Stromal cell of bone marrow (primary cell): ENCODE measurements around the gene SLC2A6.

Source experiments
- DNase-seq: peaks from one replicate; pipeline ENCODE4 v3.0.0-alpha.2; 2012; ENCODE audit warnings: low read depth

SLC2A6 gene

DNA sequence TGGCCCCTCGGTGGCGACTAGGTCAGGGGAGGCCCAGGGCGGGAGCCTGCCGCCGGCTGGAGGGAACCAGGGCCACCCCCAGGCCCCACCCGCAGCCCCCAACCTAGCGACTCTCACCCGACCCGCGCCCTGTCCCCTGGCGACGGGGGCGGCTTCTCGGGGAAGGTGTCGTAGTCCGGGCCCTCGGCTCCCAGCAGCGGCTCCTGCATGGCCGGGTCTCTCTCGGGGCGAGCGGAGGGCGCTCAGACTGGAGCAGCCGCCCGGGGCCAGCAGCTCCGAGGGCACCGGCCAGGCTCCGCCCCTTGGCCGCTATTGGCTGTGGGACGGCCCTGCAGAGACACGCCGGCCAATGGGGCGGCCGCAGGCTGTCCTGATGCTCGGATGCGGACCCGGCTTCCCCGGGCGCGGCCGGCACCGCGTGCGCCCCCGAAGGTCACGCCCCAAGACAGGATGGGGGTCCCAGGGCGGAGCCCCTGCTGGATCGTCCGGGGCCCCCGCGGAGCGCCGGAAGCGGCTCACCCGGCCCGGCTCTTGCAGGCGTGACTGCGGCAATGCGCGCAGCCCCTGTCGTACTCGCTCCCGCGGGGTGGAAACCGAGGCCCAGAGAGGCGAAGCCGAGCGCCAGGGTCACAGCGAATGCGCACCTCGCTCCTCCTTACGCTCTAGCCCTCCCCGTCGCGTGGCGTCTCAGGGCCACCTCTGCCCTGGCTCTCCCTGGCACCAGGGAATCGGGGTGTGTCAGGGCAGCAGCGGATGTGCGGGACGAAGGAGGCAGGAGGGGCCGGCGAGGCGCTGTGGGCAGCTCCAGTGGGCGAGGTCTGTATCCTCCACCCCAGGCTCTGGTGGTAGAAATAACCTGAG lies at the start of gene SLC2A6:
Gene SLC2A6, minus strand, starts transcription at position 249 of the 861 bp plus-strand sequence. Its CDS starts 40 bp downstream, at position 209.
- peak; percentile 60 for DNase-seq

DNA sequence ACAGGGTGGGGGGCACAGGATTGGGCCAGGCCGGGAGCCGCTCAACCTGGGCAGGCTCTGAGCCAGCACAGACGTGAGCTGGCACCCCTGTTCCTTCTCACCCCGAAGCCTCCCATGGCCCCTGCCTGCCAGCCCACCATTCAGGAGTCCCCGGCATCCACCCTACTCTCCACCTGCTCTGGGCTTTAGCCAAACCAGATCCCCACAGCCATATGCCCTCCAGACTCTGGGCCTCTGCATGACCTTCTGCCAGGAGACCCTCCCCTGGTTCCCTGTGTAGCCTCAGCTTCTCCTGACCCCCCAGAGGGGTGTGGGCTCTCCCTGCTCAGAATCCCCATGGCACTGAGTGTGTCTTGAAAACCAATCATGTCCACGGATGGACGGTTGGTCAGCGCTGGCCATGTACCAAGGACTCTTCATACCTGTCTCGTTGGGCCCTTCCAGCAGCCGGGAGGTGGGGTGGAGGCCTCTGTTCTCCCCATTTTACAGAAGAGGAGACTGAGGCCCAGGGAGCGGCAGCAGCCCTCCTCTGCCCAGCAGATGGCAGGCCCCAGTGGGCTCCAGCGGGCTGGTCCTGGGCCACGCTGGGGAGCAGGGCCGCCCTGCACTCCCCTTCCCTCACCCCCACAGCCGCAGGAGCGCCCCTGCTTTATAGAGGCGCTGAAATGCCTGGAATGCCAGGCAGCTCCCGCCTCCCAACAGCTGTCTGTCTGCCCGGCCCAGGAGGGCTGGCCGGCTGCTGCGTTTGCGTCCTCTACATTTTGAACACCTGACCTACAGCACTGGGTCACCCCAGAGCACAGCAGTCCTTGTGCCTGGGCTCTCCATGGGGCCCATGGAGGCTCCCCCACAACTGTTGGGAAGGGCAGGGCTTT lies 49.3 kb upstream of the SLC2A6 start:
- DNase-seq = no peak

DNA sequence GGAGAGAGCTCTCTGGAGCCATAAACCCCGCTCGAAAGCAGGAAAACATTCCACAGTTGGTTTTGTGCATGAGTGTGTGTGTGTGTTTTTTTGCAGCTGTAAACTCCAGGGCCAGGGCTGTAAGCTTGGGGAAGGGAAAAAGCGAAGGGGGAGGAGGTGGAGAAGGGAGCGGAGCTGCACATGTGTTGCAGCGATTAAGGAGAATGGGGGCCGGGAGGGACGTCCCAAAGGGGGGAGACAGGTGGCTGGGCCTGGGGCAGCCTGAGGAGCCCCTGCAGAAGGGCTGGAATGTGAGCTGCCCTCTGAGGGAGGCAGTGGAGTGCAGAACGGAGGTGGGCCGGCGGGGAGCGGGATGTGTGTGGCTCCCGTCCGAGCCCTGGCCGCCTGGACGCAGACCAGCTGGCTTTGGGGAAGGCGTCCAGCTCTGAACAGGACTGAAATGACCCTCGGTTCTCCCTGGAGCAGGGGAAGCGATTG lies 48.6 kb upstream of the SLC2A6 start:
- DNase-seq = no peak

DNA sequence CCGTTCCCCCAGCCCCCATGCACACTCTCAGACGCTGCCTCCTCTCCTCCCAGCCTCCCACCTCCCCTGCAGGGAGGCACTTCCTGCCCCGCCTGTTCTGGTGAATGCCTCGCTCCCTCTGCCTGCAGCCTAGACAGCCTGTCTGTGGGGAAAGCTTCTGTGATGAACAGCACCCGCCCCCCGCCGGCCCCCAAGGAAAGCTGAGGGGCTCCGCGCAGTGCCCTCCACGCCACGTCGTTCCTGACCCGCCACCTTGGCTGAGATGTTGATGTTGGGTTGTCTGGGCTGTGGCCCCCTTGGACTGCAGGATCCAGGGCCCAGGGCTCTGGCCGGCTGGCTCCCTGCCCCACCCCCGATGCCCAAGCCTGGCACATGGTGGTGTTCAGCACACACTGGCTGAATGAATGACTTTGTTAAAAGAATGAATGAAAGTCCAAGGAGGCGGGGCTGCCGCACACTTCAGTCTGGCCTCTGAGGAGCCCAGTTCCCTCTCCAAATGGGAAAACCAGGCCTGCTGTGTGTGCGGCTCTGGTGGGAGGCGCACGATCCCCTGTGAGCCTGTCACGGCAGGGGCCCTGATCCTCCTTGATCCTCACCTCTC lies 47.9 kb upstream of the SLC2A6 start:
- no peak for DNase-seq

DNA sequence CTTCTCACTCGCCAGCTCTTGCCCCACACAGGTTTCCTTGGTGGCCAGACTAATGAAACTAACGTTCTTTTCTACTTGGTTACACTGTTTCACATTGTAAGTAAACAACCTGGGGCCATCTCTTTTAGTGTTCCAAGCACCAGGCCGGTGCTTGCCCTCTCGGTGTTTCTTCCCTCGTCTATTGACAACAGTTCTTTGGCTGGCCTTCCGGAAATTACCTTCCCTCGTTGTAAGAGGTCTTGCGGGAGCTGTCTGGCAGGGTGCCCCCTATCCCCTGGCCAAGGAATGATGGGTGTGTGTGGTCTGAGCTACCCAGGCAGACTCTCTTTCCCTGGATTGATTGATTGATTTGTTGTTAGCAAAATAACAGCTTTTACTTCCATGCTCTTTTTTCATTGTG lies 46.8 kb upstream of the SLC2A6 start:
- DNase-seq = no peak

DNA sequence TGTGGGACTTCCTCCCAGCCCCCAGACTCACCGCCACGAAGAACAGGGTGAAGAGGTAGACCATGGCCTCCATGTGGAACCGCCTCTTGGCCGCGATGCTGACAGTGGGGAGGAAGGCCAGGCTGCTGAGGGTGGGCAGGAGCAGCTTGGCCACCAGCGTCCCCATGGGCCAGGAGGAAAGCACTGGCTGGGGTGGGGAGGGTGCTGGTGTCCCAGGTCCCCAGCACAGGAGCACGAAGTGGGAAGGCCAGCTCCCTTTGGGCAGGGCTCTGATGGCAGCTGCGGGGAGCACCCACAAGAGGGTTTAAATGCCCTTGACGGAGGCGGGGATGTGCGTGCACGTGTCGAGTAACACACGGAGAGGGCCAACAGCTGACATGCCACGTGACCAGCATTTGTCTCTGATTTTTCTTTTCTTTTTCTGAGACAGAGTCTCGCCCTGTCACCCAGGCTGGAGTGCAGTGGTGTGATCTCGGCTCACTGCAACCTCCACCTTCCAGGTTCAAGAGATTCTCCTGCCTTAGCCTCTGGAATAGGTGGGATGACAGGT lies 45.9 kb upstream of the SLC2A6 start, which contains the start of gene MYMK:
Gene MYMK, minus strand, starts transcription at position 281 of the 550 bp plus-strand sequence. Its CDS starts 115 bp downstream, at position 166.
- DNase-seq = no peak

- DNase-seq = no peak
Observed at GRCh38 chr9:133524146-133524545, 45.2 kb upstream of the SLC2A6 start.

GRCh38 chr9:133523106-133523505 lies 44.2 kb upstream of the SLC2A6 start:
- no peak for DNase-seq

GRCh38 chr9:133522073-133522910 lies 43.4 kb upstream of the SLC2A6 start:
- no peak for DNase-seq

DNA sequence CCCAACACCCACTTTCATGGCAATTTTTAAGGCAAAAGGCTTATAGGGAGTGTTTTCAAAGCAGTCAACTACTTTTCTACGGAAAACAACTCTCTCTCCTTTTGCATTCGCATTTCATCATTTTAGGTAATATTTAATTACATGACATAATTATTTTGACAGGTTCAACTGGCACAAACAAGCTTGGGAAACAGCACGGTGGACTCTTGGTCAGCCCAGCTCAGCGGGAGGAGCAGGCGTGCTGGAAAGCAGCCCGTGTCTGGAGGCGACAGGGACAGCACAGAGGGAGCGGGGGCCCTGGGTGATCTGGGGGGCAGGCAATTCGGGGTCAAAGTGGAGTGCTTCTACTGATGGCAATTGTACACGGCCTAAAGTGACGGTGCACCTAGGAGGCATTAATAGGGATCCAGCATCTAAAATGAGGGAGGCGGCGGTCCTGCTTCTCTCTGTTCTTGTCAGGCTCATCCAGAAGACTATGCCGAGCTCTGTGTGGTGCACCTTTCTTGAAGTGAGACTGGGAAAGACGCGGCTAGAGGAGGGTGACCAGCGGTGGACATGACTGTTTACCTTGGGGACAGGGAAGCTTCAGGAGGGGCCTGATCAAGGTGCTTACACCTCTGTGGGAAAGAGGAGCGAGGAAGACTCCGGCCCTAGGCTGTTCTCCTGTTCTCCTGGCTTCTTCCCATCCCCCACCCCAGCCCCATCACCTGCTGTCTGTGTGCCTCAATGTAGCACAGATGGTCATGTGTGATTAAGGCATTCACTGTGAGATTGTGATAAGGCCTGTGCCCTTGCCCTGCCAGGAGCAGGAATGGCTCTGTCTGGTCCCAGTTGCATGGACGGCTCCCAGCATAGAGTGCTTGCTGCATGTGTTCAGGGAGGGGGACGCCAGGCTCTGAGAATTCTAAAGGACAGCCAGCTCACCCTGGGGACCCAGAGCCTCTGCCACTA lies 42.5 kb upstream of the SLC2A6 start:
- DNase-seq = no peak

DNA sequence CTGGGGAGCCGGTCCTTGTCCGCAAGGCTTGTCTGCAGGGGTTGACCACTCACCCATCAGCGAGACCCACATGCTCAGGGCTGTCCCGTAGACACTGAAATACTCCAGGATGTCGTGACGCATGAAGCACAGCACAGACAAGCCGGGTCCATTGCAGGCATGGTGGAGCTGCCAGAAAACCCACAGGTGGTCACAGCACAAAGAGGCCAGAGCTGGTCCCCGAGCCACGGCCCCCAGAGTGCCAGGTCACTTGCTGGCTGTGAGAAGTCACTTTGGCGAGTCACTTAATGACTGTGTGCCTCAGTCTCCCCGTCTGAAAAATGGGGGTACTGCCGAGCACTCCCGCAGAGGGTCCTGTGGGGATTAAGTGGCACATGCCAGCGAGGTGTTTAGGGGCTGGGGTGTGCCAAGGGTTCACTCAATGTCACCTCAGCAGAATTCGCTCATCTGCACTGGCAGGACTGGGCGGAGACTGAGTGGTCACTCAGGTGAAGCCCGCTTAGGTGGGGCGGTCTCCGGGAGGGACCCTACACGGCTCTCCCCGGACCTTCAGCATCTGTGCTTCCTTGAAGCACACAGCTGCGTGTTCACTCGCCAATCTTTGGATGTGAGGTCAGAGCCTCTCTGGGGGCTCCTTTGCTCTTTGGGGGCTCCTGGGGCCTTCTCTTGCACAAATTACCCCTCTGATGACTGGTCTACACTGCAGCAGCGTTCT lies 41.4 kb upstream of the SLC2A6 start:
- DNase-seq = no peak

- peak; percentile 10 for DNase-seq
Observed at GRCh38 chr9:133519693-133520092, 40.8 kb upstream of the SLC2A6 start.

- no peak for DNase-seq
Observed at GRCh38 chr9:133518706-133519449, 40.0 kb upstream of the SLC2A6 start.

DNA sequence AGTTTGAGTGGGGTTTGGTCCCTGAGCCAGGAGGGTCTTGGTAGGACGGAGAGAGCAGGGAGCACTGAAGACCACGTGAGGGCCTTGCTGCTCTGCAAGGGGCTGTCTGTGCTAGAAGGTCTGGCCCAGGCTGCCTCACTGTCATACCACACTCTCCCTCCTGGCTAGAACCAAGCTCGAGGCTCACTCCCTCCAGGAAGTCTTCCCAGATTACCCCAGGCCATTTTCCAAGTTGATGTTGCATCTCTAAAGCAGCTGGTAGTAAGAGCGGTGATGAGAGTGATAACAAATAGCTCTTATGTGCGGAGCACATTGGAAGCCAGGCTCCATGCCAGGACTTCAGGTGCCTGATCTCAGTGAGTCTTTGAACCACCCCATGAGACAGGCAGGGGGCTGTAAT lies 39.3 kb upstream of the SLC2A6 start:
- no peak for DNase-seq

DNA sequence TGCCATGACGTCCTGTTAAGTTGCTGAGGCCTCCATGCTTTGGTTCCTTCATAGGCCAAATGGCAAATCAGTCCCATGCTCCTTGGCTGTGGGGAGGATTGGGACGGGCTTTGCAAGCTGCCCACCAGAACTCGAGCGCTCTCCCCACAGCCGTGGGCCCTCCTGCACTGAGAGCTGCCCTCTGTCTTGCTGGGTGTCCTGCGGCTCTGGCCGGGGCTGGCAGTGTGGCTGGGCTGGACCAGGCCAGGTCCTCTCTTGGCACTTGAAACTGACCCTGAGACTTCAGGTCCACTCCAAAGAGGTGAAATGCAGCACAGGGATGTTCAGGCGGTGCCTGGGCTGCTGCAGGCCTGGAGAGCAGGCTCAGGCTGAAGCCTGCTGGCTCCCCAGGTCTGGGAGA lies 38.8 kb upstream of the SLC2A6 start:
- DNase-seq = no peak

DNA sequence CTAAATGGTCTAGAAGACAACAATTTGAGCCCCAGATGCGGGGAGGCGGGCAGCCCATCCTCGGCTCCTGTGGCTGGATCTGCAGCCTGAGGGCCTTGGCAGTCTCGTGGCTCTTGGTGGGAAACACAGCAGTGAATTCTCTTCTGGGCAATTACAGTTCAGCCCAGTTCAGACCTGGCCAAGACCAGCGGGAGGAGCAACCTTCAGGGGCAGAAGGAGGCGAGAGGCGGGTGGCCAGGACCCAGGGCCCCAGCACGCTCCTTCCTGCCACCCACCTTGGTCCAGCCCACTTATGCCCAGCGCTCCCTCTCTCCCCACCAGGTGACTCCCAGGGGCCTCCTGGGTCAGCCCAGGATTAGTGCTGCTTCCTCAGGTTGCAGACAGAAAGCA lies 38.1 kb upstream of the SLC2A6 start:
- no peak for DNase-seq

- DNase-seq = no peak
Observed at GRCh38 chr9:133516256-133516960, 37.5 kb upstream of the SLC2A6 start.
